GM12872 (cell line): ENCODE results near the gene TULP1.

Experiments
- TF ChIP-seq, protein P1 (sequence below): IDR thresholded peaks from 3 replicates; pipeline ENCODE4 v1.5.1; 2011; ENCODE audit warnings: low read depth, mild to moderate bottlenecking, low read length, moderate library complexity; ENCODE audit not compliant: insufficient read depth

Gene TULP1

DNA sequence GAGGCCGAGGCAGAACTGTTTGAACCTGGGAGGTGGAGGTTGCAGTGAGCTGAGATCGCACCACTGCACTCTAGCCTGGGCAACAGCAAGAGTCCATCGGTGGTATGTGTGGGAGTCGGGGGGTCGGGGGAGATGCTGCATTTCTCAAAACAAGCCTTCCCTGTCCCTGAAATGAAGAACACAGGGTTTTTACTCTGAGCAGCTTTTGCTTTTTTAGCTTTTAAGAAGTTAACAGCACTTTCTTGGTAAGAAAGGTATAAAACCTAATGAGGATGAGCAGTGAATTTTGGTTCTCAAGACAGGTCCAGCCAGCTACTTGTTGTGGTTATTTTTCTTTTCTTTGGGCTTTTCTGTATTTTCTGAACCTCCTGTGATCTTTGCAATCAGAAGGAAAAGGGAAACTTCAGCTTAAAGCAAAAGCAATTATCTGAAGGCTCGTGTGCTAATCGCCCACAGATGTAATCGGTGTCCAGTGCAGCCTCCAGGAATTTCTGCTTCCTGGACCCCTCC, 40.8 kb downstream of the TULP1 start:
- TF ChIP-seq, protein P1, sequence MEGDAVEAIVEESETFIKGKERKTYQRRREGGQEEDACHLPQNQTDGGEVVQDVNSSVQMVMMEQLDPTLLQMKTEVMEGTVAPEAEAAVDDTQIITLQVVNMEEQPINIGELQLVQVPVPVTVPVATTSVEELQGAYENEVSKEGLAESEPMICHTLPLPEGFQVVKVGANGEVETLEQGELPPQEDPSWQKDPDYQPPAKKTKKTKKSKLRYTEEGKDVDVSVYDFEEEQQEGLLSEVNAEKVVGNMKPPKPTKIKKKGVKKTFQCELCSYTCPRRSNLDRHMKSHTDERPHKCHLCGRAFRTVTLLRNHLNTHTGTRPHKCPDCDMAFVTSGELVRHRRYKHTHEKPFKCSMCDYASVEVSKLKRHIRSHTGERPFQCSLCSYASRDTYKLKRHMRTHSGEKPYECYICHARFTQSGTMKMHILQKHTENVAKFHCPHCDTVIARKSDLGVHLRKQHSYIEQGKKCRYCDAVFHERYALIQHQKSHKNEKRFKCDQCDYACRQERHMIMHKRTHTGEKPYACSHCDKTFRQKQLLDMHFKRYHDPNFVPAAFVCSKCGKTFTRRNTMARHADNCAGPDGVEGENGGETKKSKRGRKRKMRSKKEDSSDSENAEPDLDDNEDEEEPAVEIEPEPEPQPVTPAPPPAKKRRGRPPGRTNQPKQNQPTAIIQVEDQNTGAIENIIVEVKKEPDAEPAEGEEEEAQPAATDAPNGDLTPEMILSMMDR: no peak

DNA sequence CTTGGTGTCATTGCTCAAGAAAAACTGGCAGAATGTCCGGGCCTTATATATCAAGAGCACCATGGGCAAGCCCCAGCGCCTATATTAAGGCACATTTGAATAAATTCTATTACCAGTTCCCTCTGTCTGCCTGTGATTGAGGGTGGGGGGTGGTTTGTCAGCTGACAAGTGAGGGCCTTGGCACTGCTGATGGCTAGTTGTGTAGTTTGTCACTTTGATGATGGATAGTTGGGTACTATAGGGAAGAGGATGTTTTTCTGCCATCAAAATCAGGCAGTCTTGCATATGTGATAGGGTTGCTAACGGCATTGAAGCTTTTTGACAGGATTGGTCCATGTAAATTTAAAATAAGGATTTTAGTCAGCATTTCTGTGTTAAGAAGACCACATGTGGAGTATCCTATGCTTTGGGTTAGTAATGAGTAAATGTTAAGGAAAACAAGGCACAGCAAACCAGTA, 42.0 kb downstream of the TULP1 start:
- TF ChIP-seq, protein P1: no peak

DNA sequence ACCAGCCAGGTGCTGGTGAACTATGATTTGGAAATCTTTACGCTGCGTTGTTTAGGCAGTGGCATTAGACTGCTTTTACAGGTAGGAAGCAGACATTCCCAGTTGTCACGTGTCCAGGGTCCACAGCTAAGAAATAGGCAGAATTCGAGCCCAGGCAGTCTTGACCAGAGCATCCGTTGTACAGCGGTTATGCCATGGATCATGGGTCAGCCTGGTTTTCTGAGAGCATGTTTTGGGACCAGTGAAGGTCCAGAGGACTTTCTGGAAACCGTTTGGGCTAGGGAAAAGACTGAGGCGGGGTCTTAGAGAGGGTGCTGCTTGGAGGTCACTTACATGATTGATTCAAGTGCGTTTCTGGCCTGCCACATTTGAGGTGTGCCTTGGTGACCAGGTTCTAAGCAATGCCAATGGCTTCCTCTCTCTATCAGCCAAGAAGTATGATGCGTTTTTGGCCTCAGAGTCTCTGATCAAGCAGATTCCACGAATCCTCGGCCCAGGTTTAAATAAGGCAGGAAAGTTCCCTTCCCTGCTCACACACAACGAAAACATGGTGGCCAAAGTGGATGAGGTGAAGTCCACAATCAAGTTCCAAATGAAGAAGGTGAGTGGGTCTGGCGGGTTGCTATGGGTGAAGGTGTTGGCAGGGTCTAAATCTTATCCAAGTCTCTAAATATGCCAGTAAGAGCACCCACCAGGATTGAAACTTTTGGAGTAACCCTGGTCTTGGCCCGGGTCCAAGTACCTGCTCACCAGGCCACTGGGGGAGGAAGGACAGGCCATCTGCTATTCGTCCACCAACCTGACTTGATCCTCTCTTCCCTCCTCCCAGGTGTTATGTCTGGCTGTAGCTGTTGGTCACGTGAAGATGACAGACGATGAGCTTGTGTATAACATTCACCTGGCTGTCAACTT, 42.7 kb downstream of the TULP1 start:
- TF ChIP-seq, protein P1: no peak

DNA sequence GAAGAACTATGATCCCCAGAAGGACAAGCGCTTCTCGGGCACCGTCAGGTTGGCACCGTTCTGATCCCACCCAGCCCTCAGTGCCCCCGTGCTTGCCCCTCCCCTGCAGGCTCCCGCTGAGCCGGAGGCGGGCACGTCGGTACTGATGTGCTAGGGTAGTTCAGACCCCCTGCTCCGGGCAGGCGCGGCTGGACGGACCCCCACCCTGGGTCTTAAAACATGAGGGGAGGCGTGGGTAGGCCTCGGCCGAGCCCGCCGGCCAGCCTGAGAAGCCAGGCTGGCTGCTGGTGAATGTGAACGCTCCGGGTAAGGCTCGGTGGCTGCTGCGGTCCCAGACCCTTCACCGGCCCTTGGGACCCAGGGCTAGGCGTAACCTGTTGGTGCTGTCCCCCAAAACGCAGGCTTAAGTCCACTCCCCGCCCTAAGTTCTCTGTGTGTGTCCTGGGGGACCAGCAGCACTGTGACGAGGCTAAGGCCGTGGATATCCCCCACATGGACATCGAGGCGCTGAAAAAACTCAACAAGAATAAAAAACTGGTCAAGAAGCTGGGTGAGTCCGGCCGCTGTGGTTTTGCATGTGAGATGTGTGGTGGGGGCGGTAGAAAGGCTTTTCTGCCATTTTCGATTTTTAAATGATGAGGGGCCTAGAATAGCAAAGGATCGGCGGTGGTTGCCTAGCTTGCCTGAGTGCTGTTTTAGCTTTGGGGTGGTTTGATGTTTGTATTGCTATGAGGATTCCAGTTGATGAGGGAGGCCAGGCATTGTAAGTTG, 43.5 kb downstream of the TULP1 start:
- TF ChIP-seq, protein P1: no peak

DNA sequence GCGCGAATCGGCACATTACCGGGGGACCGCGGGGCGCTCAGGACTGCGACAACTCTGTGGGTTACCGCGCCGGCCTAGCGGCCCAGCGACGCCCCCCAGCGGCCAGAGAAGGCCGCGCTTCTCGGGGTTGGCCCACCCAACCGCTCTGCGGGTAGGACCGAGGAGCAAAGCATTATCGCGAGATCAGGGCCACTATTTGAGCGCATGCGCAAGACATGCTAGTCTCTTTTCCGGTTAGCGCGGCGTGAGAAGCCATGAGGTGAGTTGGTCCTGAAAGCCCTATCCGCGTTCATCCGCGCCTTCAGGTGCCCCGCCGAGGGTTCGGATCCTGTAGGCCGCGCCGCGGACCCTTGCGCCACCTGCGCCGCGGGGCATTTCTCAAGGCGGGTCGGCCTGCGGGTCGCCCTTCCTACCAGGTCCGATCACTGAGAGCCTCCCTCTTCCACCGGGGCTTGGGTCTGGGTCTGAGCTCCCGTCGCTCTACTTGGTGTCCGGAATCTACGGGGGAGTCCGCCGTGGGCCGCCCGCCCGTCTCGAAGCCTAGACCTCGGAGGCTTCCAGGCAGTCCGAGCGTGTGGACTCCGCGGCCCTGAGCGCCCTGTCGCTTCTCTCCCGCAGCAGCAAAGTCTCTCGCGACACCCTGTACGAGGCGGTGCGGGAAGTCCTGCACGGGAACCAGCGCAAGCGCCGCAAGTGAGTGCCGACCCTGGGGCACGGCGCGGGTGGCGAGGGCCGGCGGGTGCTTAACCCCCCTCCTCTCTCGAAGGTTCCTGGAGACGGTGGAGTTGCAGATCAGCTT, 44.3 kb downstream of the TULP1 start, which contains the start of gene RPL10A:
RPL10A (plus strand) TSS at position 221 of the 799 bp plus-strand sequence; CDS start at position 255, 34 bp downstream.
- TF ChIP-seq, protein P1: peak; percentile 98

DNA sequence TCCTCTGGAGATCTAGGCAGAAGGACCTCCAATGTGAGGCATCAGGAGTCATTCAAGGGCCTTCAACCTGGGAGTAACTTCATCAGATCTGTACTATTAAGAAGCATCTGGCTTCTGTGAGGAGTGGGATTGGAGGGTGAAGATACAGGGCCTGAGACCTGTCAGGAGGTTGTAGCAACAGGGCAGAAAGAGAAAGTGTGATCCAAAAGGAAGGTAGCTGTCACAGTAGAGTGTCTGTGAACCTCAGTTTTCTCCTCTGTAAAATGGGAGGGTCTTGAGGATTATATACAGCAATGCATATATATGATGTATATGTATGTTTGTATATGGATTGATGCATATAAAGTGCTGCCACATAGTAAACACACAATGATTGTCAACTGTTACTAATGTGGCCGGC, 47.0 kb downstream of the TULP1 start:
- TF ChIP-seq, protein P1: no peak
